Kidney epithelial cell (primary cell): ENCODE results near the gene AFF3. TPM values are rescaled to one million over a fixed set of nuclear protein-coding genes. Genes with fewer than 3 reads are reported as not detected.

Source experiments
- DNase-seq: peaks from one replicate; pipeline ENCODE4 v3.0.0-alpha.2; 2010; ENCODE audit warnings: low read depth
- H3K27me3 ChIP-seq: 2 replicates; pipeline ENCODE4 v1.6.0; 2011; ENCODE audit warnings: low read length; ENCODE audit not compliant: control insufficient read depth, insufficient read depth
- H3K36me3 ChIP-seq: 2 replicates; pipeline ENCODE4 v1.5.1; 2011; ENCODE audit warnings: low read length; ENCODE audit not compliant: control insufficient read depth, insufficient read depth
- H3K4me3 ChIP-seq: 2 replicates; pipeline ENCODE4 v1.5.1; 2011; ENCODE audit warnings: low read depth, mild to moderate bottlenecking, control low read depth, low read length
- CTCF ChIP-seq: IDR thresholded peaks from 2 replicates; pipeline ENCODE4 v1.5.1; 2011; ENCODE audit warnings: mild to moderate bottlenecking, moderate library complexity, low read length, control low read depth, inconsistent platforms; ENCODE audit not compliant: insufficient read depth, poor library complexity, severe bottlenecking
- total RNA-seq: library from RNA; depleted of rRNA; stranded (reverse); fragments of >200 nt; gene quantifications from 2 replicates; pipeline ENCODE4 v1.2.3, GENCODE V29; 2015

Gene AFF3
- total RNA-seq, 1 donor from 2014 or later: 13.9 TPM

DNA sequence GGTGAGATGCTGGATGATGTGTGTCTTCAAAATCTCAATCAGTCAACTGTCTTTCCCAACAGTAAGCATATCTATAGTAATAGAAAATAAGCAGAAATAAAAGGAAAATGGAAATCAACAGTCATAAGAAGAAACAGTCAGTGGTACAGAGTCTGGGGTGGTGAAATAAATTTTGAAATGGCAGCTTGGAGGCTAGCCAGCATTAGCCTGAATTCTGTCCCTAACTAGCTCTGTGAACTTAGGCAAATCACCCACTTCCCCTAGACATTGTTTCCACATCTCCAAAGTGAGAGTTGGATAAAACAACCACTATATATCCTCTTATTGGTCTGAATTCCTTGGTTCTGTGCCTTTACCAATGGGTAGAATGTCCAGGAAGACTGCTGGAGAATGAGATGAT is 462.9 kb downstream of the AFF3 start:
- Histone ChIP-seq H3K36me3 (no peaks in the 10 kb centered on the region), H3K4me3 (no peak overlapping the region), H3K27me3 (no peaks in the 10 kb centered on the region)
- no peak for DNase-seq
- no peak for TF ChIP-seq CTCF

- no peak for TF ChIP-seq CTCF
- DNase-seq: no peak
These were observed 463.8 kb downstream of the AFF3 start for GRCh38 chr2:99678625-99679024.

DNA sequence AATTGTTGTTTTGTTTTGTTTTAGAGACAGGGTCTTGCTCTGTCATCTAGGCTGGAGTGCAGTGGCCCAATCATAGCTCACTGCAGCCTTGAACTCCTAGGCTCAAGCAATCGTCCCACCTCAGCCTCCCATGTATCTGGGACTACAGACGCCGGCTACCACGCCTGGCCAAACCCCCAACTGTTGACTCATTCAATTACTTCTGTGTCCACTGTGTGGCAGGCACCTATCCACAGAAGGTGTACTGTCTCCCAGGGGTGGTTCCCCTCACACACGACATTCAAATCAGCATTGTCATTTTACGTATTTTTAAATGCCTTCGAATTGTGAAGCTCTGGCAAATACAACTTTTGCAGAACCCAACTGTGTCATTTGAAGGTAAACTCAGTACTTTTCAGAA is 464.6 kb downstream of the AFF3 start:
- Histone ChIP-seq H3K36me3 (no peaks in the 10 kb centered on the region), H3K27me3 (no peaks in the 10 kb centered on the region), H3K4me3 (no peak overlapping the region)
- no peak for TF ChIP-seq CTCF
- DNase-seq: no peak

More at GRCh38 chr2:99678625-99679024, 463.8 kb downstream of the AFF3 start:
- Histone ChIP-seq H3K36me3 (no peaks in the 10 kb centered on the region), H3K4me3 (no peak overlapping the region), H3K27me3 (no peaks in the 10 kb centered on the region)

DNA sequence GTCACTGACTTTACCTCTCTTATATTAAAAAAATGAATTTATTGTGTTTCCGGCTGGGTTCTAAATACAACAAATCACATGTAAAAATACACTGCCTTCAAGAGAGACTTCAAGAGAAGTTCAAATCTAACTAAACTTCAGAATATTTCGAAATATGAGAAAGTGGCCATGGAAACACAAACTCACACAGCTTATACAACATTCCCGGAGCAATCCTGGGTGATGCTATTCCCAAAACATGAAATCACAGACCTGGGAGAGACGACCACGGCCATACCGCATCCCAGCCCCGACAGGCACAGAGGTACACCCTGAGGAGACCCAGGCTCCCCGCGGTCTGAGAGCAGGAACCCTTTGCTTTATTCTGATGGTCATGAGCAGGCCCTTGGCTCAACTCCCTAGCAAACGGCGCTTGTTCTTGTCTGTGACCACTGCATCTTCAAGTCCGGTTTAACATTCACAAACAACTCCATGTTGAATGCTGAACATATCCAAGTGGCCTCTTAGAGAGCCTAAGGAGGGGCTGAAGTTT is 467.2 kb downstream of the AFF3 start:
- no peaks in the 10 kb centered on the region for H3K27me3 ChIP-seq
- H3K36me3 ChIP-seq: no peaks in the 10 kb centered on the region
- TF ChIP-seq CTCF: no peak
- no peak for DNase-seq
- H3K4me3 ChIP-seq: no peak overlapping the region

- DNase-seq: no peak
These were observed 468.3 kb downstream of the AFF3 start for GRCh38 chr2:99674090-99674489.

More at GRCh38 chr2:99674090-99674489, 468.3 kb downstream of the AFF3 start:
- Histone ChIP-seq H3K4me3 (no peak overlapping the region), H3K36me3 (no peaks in the 10 kb centered on the region), H3K27me3 (no peaks in the 10 kb centered on the region)
- TF ChIP-seq CTCF: no peak
